Stimulated activated naive CD8-positive, alpha-beta T cell treated with anti-CD3 and anti-CD28 coated beads, Interleukin-15, Interleukin-2, amounts not matched to agents 100 U/mL and 50 U/mL, for 24 hours (primary cell): ENCODE results near the gene HAT1.
"Not testable (repeated sequence)": the region's sequence is repeated elsewhere in the genome, so short reads cannot be mapped to it uniquely, and the experiment has no call there.

Source experiments
- ATAC-seq: fragments of 150-1000 bp; cut with Tn5 transposase; one replicate; pipeline ENCODE4 v1.10.0; 2021
- DNase-seq: peaks from one replicate; pipeline ENCODE4 v3.0.0; 2021

The HAT1 gene

GRCh38 chr2:171972329-171972982, 50.2 kb downstream of the HAT1 start:
- ATAC-seq, result no peak
- DNase-seq, result no peak

GRCh38 chr2:171979103-171979502, 56.8 kb downstream of the HAT1 start:
- DNase-seq (no peak), ATAC-seq (no peak)

- not testable (repeated sequence) for DNase-seq, ATAC-seq
These were observed 61.7 kb downstream of the HAT1 start for GRCh38 chr2:171983924-171984323.

- DNase-seq (no peak), ATAC-seq (no peak)
These were observed 62.8 kb downstream of the HAT1 start for GRCh38 chr2:171985076-171985475.

- ATAC-seq, result no peak
- DNase-seq, result no peak
These were observed 64.5 kb downstream of the HAT1 start for GRCh38 chr2:171986778-171987177.

- ATAC-seq, result peak; percentile 71
- no peak for DNase-seq
These were observed 68.8 kb downstream of the HAT1 start for GRCh38 chr2:171991027-171991426.

GRCh38 chr2:171995586-171995985, 73.3 kb downstream of the HAT1 start:
- ATAC-seq (no peak), DNase-seq (no peak)

GRCh38 chr2:171996021-171996420, 73.8 kb downstream of the HAT1 start:
- DNase-seq (no peak), ATAC-seq (no peak)

GRCh38 chr2:171997031-171997430, 74.8 kb downstream of the HAT1 start:
- not testable (repeated sequence) for ATAC-seq, DNase-seq

- no peak for ATAC-seq
- no peak for DNase-seq
These were observed 76.9 kb downstream of the HAT1 start for GRCh38 chr2:171999161-171999560.

GRCh38 chr2:171999604-172000469, 77.6 kb downstream of the HAT1 start, which contains the start of gene METAP1D:
Gene METAP1D, plus strand, starts transcription at chr2:171999953. Its CDS starts 17 bp downstream, at chr2:171999970.
- DNase-seq (peak; percentile 92), ATAC-seq (peak; percentile 97)

- no peak for ATAC-seq
These were observed 78.6 kb downstream of the HAT1 start for GRCh38 chr2:172000696-172001361.

GRCh38 chr2:172007372-172007771, 85.1 kb downstream of the HAT1 start:
- no peak for DNase-seq
- no peak for ATAC-seq

More at GRCh38 chr2:172000696-172001361, 78.6 kb downstream of the HAT1 start:
- no peak for DNase-seq

- DNase-seq (no peak), ATAC-seq (no peak)
These were observed 87.6 kb downstream of the HAT1 start for GRCh38 chr2:172009823-172010222.

- ATAC-seq, result peak; percentile 23
- no peak for DNase-seq
These were observed 89.7 kb downstream of the HAT1 start for GRCh38 chr2:172011812-172012575.

- no peak for ATAC-seq
These were observed 90.6 kb downstream of the HAT1 start for GRCh38 chr2:172012677-172013391.

GRCh38 chr2:172013396-172013795, 91.1 kb downstream of the HAT1 start:
- no peak for ATAC-seq
- DNase-seq, result no peak

More at GRCh38 chr2:172012677-172013391, 90.6 kb downstream of the HAT1 start:
- DNase-seq, result no peak

- no peak for ATAC-seq
- no peak for DNase-seq
These were observed 99.0 kb downstream of the HAT1 start for GRCh38 chr2:172021074-172021931.

GRCh38 chr2:172021955-172022354, 99.7 kb downstream of the HAT1 start:
- DNase-seq (no peak), ATAC-seq (no peak)

GRCh38 chr2:172031536-172031935, 109.3 kb downstream of the HAT1 start:
- DNase-seq, result no peak
- no peak for ATAC-seq
